Calu3 (cell line): ENCODE data around the gene ASB17. TPM values are rescaled to one million over a fixed set of nuclear protein-coding genes. Genes with fewer than 3 reads are reported as not detected.
"Not testable (repeated sequence)": the region's sequence is repeated elsewhere in the genome, so short reads cannot be mapped to it uniquely, and the experiment has no call there.

Experiments
- BruUV-seq: library from RNA; stranded (reverse); fragments of 400-500 nt; replicated peaks from 2 replicates; lab custom pipeline; 2021; lab: Mats Ljungman, UMichigan
- CTCF ChIA-PET: fragments of 300-600 bp; sonication (Branson Sonifier 250); formaldehyde crosslinking; loops from one replicate; lab custom pipeline; 2022; ENCODE audit warnings: antibody characterized with exemption; lab: Charles Lee
- DNase-seq: peaks from one replicate; pipeline ENCODE4 v3.0.0; 2022
- H3K27ac Mint-ChIP-seq: one replicate; pipeline ENCODE4 v1.8.0; 2022; ENCODE audit warnings: mixed read lengths; ENCODE audit not compliant: unreplicated experiment
- H3K27me3 Mint-ChIP-seq: one replicate; pipeline ENCODE4 v1.8.0; 2022; ENCODE audit warnings: mixed read lengths; ENCODE audit not compliant: unreplicated experiment
- H3K36me3 Mint-ChIP-seq: one replicate; pipeline ENCODE4 v1.8.0; 2022; ENCODE audit warnings: mild to moderate bottlenecking, moderate library complexity, mixed read lengths; ENCODE audit not compliant: insufficient read depth, unreplicated experiment
- H3K4me1 Mint-ChIP-seq: one replicate; pipeline ENCODE4 v1.8.0; 2022; ENCODE audit warnings: mild to moderate bottlenecking, low read depth, mixed read lengths; ENCODE audit not compliant: unreplicated experiment
- H3K4me3 Mint-ChIP-seq: one replicate; pipeline ENCODE4 v1.8.0; 2022; ENCODE audit warnings: mild to moderate bottlenecking, low read depth, moderate library complexity, mixed read lengths; ENCODE audit not compliant: unreplicated experiment
- H3K9me3 Mint-ChIP-seq: one replicate; pipeline ENCODE4 v1.8.0; 2022; ENCODE audit warnings: low read depth, mixed read lengths; ENCODE audit not compliant: unreplicated experiment
- intact Hi-C: fragments of 100-400 bp; cut with micrococcal nuclease; formaldehyde crosslinking; loops from one replicate; pipeline ENCODE4 v1.10.0; 2022; ENCODE audit not compliant: unreplicated experiment
- total RNA-seq: library from RNA; stranded (reverse); gene quantifications from 2 replicates; pipeline ENCODE4 v1.2.3, GENCODE V29; 2022
- TF ChIP-seq, protein P1 (sequence below): fragments of 200-600 bp; IDR thresholded peaks from one replicate; pipeline ENCODE4 v1.8.0; 2022; ENCODE audit warnings: antibody characterized with exemption; ENCODE audit not compliant: unreplicated experiment

The ASB17 gene
- total RNA-seq, 1 experiment from 2014 or later, result not detected

DNA sequence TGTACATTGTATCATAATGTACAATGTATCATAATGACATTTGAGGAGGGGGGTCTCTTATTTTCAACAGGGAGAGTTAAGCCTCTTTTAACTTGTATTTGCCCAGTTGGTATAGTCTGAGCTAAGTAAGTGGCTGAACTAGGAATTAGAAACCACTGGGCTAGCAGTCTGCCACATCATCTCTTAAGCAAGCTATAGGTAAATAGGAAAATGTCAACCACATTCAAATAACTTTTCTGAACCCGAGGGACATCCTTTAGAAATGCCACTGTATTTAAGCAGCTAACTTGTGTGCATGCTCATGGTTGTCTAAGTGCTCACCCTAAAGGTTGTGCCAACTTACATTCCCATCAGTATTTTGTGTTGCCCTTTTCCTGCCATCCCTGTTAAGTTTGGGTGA, 35.5 kb upstream of the ASB17 start:
- no peak for DNase-seq
- Mint-ChIP-seq H3K4me1 (peaks cover 9% of the 10 kb centered on the region), H3K4me3 (no peak overlapping the region), H3K27me3 (no peaks in the 10 kb centered on the region), H3K36me3 (no peaks in the 10 kb centered on the region), H3K9me3 (no peaks in the 10 kb centered on the region), H3K27ac (no peak overlapping the region)
- TF ChIP-seq, protein P1, sequence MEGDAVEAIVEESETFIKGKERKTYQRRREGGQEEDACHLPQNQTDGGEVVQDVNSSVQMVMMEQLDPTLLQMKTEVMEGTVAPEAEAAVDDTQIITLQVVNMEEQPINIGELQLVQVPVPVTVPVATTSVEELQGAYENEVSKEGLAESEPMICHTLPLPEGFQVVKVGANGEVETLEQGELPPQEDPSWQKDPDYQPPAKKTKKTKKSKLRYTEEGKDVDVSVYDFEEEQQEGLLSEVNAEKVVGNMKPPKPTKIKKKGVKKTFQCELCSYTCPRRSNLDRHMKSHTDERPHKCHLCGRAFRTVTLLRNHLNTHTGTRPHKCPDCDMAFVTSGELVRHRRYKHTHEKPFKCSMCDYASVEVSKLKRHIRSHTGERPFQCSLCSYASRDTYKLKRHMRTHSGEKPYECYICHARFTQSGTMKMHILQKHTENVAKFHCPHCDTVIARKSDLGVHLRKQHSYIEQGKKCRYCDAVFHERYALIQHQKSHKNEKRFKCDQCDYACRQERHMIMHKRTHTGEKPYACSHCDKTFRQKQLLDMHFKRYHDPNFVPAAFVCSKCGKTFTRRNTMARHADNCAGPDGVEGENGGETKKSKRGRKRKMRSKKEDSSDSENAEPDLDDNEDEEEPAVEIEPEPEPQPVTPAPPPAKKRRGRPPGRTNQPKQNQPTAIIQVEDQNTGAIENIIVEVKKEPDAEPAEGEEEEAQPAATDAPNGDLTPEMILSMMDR, result no peak
- BruUV-seq, result no TSS peak
- CTCF ChIA-PET, result interaction anchor here (1.0 kb wide), 1 partner anchor 9 kb away, joined by 3 read pairs; no protein-coding TSS in a partner anchor
- intact Hi-C loops, result no loop called here

DNA sequence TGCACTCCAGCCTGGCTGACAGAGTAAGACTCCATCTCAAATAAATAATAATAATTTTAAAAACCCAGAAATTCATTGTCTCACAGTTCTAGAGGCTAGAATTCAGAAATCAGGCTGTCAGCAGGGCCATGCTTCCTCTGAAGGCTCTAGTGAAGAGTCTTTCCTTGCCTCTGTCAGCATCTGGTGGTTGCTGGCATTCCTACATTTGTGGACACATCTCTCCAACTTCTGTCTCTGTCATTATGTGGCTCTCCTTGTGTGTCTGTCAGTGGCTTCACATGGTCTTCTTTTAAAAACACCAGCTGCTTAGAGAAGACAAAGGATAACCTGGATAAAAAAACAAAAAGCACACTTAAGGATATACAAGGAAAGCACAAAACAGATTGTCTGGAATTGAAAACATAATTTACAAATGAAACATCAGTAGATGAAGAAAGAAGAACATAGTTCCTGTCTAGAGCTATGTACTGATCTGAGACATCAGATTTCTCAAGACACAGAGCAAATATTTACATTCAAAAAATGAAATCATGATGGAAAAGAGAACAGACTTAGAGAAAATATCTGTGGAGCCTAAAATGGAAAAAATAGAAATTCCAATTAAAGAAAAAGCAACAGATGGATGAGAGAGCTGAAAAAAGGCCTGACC, 32.7 kb upstream of the ASB17 start:
- DNase-seq, result no peak
- TF ChIP-seq, protein P1, result no peak
- no TSS peak for BruUV-seq
- Mint-ChIP-seq H3K9me3 (no peaks in the 10 kb centered on the region), H3K27ac (no peak overlapping the region), H3K4me3 (no peak overlapping the region), H3K4me1 (peaks cover 9% of the 10 kb centered on the region), H3K27me3 (no peaks in the 10 kb centered on the region), H3K36me3 (no peaks in the 10 kb centered on the region)
- intact Hi-C loops, result no loop called here
- CTCF ChIA-PET, result interaction anchor here (1.5 kb wide), 1 partner anchor 56 kb away, joined by 3 read pairs; no protein-coding TSS in a partner anchor

DNA sequence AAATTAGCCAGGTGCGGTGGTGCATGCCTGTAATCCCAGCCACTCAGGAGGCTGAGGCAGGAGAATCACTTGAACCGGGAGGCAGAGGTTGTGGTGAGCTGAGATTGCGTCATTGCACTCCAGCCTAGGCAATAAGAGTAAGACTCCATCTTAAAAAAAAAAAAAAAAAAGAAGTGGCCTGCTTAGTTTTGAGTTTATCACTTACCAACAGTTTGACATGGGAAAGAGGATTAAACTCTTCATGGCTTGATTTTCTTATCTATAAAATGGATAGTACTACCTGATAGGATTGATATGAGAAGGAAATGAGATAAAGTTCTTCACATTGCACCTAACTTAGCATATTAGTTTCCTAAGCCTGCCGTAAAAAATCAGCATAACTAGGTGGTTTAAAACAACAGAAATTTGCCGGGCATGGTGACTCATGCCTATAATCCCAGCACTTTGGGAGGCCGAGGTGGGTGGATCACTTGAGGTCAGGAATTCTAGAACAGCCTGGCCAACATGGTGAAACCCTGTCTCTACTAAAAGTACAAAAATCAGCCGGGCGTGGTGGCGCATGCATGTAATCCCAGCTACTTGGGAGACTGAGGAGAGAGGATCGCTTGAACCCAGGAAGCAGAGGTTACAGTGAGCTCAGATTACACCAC, 32.0 kb upstream of the ASB17 start:
- CTCF ChIA-PET, result interaction anchor here (0.6 to 1.5 kb wide), 2 partner anchors 55 to 698 kb away, joined by 3 read pairs; no protein-coding TSS in a partner anchor
- H3K4me3 Mint-ChIP-seq, H3K27me3 Mint-ChIP-seq, H3K36me3 Mint-ChIP-seq, intact Hi-C loops, H3K9me3 Mint-ChIP-seq, H3K27ac Mint-ChIP-seq, BruUV-seq, H3K4me1 Mint-ChIP-seq: not testable (repeated sequence)
- peak; percentile 16 for DNase-seq

DNA sequence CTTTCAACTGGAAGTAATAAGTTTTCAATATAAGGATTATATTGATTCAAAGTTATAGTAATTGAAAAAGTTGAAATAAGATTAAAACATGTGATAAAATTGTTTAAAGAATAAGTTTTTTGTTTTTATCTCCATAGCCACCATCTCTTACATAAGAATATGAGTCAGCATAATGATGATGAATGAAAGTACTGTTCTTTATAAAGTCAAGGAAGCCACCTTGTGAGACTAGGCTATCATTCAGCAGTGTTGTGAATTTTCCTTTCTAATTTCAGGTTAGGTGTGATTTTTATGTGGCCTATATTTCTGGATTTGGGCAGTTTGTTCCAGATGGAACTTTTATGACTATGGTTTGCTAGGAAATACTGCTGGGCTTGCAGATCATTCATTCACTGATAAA, 22.4 kb upstream of the ASB17 start:
- BruUV-seq, result no TSS peak
- Mint-ChIP-seq H3K27me3 (no peaks in the 10 kb centered on the region), H3K36me3 (no peaks in the 10 kb centered on the region), H3K4me1 (peaks cover 60% of the 10 kb centered on the region), H3K27ac (peak overlapping the region; percentile 95), H3K9me3 (peaks cover 2% of the 10 kb centered on the region), H3K4me3 (no peak overlapping the region)
- CTCF ChIA-PET, result no interaction called here
- TF ChIP-seq, protein P1, result no peak
- intact Hi-C loops, result no loop called here
- DNase-seq, result peak; percentile 2
